ENCODE measurements around the gene FGF3.

FGF3 gene

GRCh38 chr11:69823641-69824265 is 4.5 kb upstream of the FGF3 start:
- no peak for DNase-seq

GRCh38 chr11:69822676-69823494 is 3.7 kb upstream of the FGF3 start:
- DNase-seq = no peak

GRCh38 chr11:69821511-69822040 is 2.4 kb upstream of the FGF3 start:
- no peak for DNase-seq

GRCh38 chr11:69820441-69820840 is 1.2 kb upstream of the FGF3 start:
- DNase-seq = no peak

GRCh38 chr11:69819541-69820070 is 390 bp upstream of the FGF3 start:
- DNase-seq = no peak

- no peak for DNase-seq
These were observed 999 bp downstream of the FGF3 start for GRCh38 chr11:69818231-69818602.

GRCh38 chr11:69817265-69818230 is 1.7 kb downstream of the FGF3 start:
- DNase-seq = no peak

- DNase-seq = no peak
These were observed 2.5 kb downstream of the FGF3 start for GRCh38 chr11:69816671-69817070.

- no peak for DNase-seq
These were observed 3.2 kb downstream of the FGF3 start for GRCh38 chr11:69815973-69816372.

- DNase-seq = no peak
These were observed 4.3 kb downstream of the FGF3 start for GRCh38 chr11:69814902-69815301.

- no peak for DNase-seq
These were observed 4.8 kb downstream of the FGF3 start for GRCh38 chr11:69814411-69814810.

GRCh38 chr11:69813839-69814238 is 5.4 kb downstream of the FGF3 start:
- no peak for DNase-seq

- DNase-seq = no peak
These were observed 6.3 kb downstream of the FGF3 start for GRCh38 chr11:69812946-69813345.

- no peak for DNase-seq
These were observed 7.0 kb downstream of the FGF3 start for GRCh38 chr11:69812256-69812655.

GRCh38 chr11:69811431-69811830 is 7.8 kb downstream of the FGF3 start:
- DNase-seq = no peak

GRCh38 chr11:69810289-69811118 is 8.7 kb downstream of the FGF3 start:
- no peak for DNase-seq

- DNase-seq = no peak
These were observed 10.5 kb downstream of the FGF3 start for GRCh38 chr11:69808667-69809086.

GRCh38 chr11:69807106-69807815 is 12.0 kb downstream of the FGF3 start:
- no peak for DNase-seq

GRCh38 chr11:69804769-69805508 is 14.3 kb downstream of the FGF3 start:
- DNase-seq = no peak

GRCh38 chr11:69803604-69804218 is 15.5 kb downstream of the FGF3 start:
- DNase-seq = no peak
